IMR-90 (cell line): ENCODE data around the gene TMEM158.

Source experiments
- BHLHE40 ChIP-seq: fragments of 150-350 bp; IDR thresholded peaks from 2 replicates; pipeline ENCODE4 v1.6.1; 2016; ENCODE audit warnings: mild to moderate bottlenecking, low read depth, low read length
- CTCF ChIP-seq: conservative IDR thresholded peaks from 2 replicates; pipeline ENCODE4 v1.5.1; 2012; ENCODE audit warnings: mild to moderate bottlenecking, low read depth, low read length, improper control_type of control experiment
- MAFK ChIP-seq: IDR thresholded peaks from 2 replicates; pipeline ENCODE4 v1.6.1; 2012; ENCODE audit warnings: low read depth, low read length, improper control_type of control experiment
- POLR2A ChIP-seq: IDR thresholded peaks from 2 replicates; pipeline ENCODE4 v1.6.1; 2012; ENCODE audit warnings: mild to moderate bottlenecking, low read depth, low read length
- RCOR1 ChIP-seq: IDR thresholded peaks from 2 replicates; pipeline ENCODE4 v1.6.1; 2012; ENCODE audit warnings: mild to moderate bottlenecking, low read length, improper control_type of control experiment; ENCODE audit not compliant: insufficient replicate concordance
- RFX5 ChIP-seq: IDR thresholded peaks from 2 replicates; pipeline ENCODE4 v1.8.0; 2012; ENCODE audit warnings: low read depth, mild to moderate bottlenecking, low read length, moderate library complexity

DNA sequence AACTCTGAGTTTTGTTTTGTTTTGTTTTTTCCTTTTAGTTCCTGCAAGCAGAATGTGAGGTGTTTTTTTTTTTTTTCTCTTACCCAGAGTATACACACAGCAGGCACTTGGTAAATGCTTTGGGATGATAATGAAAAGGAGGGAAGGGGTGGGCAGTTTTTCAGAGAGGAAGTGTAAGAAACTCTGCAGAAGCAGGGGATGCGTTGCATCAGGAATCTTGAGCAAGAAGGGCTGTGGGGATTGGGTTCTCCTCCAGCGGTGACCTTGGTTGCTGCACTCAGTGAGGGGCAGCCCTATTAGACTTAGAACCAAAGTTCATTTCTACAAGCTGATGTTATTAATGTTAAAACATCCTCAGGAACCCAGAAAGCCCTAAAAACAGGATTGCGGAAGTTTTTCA lies 32.2 kb upstream of the TMEM158 start:
- no peak for TF ChIP-seq BHLHE40
- TF ChIP-seq CTCF = no peak
- TF ChIP-seq RFX5 = no peak
- no peak for TF ChIP-seq POLR2A
- no peak for TF ChIP-seq RCOR1
- no peak for TF ChIP-seq MAFK
